Stimulated activated CD4-positive, alpha-beta T cell treated with anti-CD3 and anti-CD28 coated beads, Interleukin-12 subunit alpha, Interleukin-12 subunit beta, amount 100 ng/mL, for 48 hours (primary cell): Measurements from ENCODE around the gene ITIH3.
"Not testable (repeated sequence)": the region's sequence is repeated elsewhere in the genome, so short reads cannot be mapped to it uniquely, and the experiment has no call there.

Source experiments
- DNase-seq, 3 donors: peaks; one replicate each; pipeline ENCODE4 v3.0.0-alpha.2; 2020; ENCODE audit warnings: low read depth in 2 of 3, low spot score in 1 of 3

The ITIH3 gene

GRCh38 chr3:52794612-52795099 is at the start of gene ITIH3:
ITIH3 (plus strand) TSS chr3:52794796; CDS start chr3:52794804, 8 bp downstream.
- no peak for DNase-seq

DNA sequence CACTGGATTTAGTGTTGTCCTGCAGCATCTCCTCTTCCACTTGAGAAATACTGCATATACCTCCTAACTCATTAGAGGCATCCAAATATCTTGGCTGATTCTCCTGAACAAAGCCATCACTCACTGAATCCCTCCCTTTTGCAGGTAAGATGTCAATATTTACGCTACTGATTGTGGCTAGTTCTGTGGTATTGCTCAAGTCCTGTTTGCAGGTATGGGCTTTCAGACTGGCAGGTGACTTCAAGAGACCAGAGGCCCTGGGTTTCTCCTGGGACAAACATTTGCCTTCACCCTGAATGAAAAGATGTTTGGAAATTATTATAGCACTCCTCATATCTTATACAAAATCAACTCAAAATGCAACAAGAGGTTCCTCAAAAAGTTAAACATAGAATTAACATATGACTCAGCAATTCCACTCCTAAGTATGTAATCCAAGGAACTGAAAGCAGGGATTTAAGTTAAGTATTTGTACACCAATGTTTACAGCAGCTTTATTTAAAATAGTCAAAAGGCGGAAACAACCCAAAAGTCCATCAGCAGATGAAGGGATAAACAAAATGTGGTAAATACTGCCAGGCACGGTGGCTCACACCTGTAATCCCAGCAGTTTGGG is 42.4 kb upstream of the ITIH3 start:
- no peak for DNase-seq

- DNase-seq = no peak
These were observed 40.2 kb upstream of the ITIH3 start for GRCh38 chr3:52754373-52754772.

GRCh38 chr3:52756141-52756540 is 38.5 kb upstream of the ITIH3 start:
- DNase-seq = no peak

DNA sequence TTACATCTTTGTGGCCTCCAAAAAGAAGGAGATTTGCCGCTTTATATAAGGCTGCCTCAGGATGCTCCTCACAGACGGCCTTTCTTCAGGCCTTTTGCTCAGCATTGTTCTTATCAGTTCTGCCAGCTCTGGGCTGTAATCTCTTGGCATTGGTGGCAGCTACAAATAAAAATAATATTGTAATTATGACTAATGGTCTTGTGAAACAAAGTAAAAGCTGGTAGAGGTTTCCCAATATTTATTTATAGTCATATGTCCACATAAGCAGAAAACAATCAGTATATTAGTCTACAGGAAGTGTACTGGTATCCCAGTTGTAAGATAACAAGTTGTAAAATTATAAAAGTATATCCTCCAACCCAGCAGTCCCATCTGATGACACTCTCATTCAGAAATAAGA is 31.1 kb upstream of the ITIH3 start:
- no peak for DNase-seq

DNA sequence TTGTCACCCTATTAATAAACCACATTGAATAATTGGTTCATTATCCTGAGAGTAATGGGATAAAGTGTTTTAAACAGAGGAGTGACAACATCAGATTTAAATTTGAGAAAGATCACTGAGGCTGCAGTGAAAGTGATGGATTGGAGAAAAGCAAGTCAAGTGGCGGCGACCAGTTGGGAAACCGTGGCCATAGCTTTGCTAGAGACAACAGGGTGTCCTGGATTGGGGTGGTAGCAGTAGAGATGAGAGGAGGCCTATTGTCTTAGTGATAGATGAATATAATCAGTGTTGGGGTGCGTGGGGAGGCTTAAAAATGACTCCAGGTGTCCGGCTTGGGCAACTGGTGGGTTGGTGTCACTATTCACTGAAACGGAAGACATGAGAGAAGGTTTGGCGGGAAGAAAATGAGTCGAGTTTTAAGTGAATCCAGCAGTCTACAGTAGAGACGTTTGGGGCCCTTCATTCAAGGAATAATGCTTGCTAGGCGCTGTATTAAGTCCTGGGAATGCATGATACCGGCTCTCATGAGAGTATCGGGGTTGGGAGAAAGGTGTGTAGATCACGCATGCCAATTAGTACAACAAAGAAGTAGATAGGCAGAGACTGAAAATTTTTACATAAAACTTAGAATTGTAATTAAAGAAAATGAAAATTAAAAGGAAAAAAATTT is 24.7 kb upstream of the ITIH3 start:
- DNase-seq = no peak

DNA sequence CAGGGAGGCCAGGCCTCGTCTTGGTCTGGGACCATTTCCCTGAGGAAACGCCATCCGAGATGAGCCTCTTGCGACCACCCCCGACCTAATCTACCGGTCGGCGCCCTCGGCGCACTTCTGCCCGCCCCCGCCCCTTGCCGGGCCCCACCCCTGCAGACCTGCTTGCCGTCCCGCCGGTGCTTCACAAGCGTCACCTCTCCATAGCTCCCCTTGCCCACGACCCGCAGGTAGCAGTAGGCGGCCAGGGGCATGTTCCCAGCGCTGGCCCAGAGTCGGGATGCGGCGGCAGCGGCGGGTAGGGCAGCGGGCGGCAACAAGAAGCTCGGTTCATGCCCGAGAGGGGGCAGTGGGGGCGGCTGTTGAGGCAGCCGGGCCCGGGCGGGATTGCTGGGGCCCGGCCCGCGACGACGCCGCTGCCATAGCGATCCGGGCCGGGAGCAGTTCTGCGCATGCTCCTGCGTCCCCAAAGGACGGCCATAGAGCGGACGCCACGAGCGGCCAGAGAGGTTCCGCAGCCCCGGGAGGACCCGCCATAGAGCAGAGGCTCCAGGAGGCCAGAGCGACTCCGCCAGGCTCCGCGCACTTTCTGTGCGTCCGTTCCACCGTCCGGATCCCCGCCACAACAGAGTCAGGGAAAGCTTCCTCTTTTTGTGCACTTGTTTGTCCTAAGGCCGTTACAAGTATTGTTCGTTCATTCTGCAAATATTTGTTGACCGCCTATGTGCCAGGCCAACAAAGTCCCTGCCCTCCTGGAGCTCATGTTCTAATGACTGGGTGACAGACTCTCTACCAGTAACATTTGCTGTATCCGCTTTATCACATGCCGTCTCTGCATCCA is 23.9 kb upstream of the ITIH3 start, which contains the start of gene NEK4:
TSS of gene NEK4 (minus strand) at position 445 of the 838 bp plus-strand sequence. CDS start at position 251, 194 bp downstream.
- peak; percentile 78 to 87 (median 81) for DNase-seq

- no peak for DNase-seq
These were observed 23.3 kb upstream of the ITIH3 start for GRCh38 chr3:52771334-52771681.

DNA sequence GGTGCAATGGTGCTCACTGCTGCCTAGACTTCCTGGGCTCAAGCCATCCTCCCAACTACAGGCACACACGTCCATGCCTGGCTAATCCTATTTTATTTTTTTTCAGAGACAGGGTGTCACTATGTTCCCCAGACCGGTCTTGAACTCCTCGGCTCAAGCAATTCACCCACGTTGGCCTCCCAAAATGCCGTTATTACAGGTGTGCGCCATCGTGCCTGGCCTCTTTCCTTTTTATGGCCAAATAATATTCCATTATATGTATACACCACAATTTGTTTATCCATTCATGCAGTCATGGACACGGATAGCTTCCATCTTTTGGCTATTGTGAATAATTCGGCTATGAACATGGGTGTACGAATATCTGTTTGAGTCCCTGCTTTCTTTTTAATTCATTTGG is 22.9 kb upstream of the ITIH3 start:
- DNase-seq = no peak

- no peak for DNase-seq
These were observed 21.1 kb upstream of the ITIH3 start for GRCh38 chr3:52773361-52774065.

- DNase-seq = no peak
These were observed 20.4 kb upstream of the ITIH3 start for GRCh38 chr3:52774066-52774713.

DNA sequence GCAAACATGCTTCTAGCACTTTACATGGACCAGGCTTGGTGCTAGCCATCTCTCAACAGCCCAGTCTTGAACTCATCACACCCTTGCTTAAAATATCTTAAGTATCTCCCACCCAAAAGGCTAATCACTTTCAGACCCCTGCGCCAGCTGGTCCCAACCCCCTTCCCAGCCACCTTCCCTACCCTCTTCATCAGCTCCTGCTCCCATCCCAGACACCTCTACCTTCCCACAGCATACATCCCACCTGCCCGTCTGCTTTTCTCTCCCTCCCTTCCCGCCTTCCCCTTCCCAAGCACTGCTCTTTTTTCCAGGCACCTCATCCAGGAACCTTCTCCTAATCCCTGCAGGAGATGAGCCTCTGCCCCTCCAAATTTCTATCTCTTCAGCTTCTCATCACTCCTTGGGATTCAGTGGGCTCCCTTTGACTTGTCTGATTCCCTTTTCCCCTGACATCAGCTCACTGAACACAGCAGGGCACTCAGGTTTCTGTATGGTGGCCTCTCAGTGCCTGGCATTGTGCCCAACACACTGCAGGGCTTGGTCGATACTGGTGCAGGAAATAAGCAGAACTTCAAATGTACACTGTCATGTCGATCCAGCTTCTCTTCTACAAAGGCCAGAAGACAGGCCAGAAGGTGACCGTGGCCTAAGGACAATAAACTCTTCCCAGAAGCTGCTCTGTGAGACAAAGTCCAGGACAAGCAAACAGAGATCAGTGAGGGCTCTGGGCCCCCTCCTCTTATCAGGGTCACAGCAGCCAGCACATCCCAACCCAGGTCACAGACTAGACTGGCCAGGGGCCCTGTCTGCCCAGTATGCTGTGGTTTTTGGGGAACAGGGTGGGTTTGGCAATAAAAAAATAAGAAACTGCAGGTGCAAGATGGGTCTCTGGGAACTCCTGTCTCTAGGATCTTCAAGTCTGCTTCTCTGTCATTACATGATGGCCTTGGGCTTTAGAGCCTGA is 19.4 kb upstream of the ITIH3 start:
- DNase-seq = no peak

DNA sequence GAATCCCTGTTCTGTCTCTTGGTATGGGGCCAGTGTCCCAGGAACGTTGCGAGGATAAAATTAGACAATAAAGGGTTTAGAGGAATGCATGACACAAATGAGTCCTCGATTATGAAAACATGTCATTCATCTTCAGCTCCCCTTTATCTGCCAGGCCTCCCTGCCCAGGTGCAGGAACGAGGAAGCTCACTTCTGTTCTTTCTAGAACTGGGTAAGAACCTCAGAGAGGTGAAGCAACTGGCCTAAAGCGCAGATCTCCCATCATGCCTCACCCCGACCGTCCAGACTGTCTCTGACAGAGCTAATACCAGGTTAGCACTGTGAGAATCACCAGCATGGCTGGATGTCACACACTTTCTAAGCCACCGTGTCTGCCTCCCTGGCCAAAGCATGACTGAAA is 18.7 kb upstream of the ITIH3 start:
- no peak for DNase-seq

- DNase-seq = not testable (repeated sequence)
These were observed 18.1 kb upstream of the ITIH3 start for GRCh38 chr3:52776486-52776885.

DNA sequence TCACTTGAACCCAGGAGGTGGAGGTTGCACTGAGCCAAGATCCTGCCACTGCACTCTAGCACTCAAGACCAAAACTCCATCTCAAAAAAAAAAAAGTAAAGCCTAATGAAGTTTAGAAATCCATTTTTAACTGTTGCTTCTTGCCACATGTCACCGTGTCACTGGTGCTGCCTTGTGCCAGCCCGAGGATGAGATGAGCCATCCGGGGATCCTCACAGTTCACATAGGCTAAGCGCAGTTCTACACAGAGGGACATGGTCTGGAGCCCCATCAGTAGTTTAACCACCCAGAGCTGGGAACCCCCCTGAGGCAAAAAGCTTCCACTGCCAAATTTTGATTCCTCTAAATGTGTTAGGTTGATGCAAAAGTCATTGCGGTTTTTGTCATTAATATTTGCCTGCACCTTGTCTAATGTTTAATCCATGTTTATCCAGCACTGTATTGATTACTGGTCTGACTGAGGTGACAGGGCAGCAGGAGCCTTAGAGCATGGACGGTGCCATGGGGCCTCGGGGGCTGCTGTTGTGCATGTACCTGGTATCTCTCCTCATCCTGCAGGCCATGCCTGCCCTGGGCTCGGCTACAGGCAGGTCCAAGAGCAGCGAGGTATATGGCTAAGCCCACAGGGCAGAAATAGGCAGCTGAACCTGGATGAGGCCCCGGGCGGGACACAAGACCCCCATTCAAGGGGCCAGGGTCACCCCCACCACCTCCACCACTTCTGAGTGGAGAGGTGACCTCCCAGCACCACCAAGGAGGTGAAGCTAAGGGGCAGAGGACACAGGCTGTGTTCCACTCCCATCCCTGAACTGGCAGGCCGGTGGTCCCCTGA is 17.3 kb upstream of the ITIH3 start, which contains the start of gene ITIH1:
TSS of gene ITIH1 (plus strand) at position 473 of the 832 bp plus-strand sequence. CDS start at position 490, 17 bp downstream.
- DNase-seq = no peak

GRCh38 chr3:52777959-52778805 is 16.4 kb upstream of the ITIH3 start:
- no peak for DNase-seq

DNA sequence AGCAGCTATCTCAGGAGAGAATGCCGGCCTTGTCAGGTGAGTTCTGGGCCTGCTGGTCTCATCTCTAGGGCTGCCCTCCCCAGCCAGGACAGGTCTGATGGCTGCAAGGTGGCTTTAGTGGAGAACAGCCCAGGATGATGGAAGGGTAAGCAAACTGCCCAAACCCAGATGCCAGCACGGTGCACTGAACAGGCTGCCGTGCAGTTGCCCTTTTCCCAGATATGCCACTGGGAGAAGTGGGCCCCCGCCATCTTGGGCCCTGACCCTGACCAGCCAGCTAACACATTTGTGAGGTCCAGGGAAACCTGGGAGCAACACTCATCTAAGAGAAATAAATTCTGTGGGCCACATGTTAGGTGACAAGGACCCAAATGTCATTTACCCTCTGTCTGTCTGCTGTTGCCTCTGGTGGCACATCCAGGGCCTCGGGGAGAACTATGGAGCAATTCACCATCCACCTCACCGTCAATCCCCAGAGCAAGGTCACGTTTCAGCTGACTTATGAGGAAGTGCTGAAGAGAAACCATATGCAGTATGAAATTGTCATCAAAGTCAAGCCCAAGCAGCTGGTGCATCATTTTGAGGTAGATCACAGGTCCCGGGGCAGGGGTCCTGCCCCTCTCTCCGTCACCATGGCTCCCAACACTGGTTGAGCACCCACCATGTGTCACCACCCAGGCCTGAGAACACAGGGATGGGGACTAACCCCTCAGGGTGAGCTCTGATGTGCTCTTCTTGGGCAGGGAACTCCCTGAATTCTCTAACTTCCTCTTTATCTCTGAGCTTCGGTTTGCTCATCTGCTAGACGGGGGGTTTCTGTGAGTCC is 15.4 kb upstream of the ITIH3 start:
- no peak for DNase-seq
